Activated T-cell treated with anti-CD3 and anti-CD28 coated beads for 48 hours (primary cell): ENCODE data around the gene CRIP1.

Experiments
- DNase-seq: peaks from one replicate; pipeline ENCODE4 v3.0.0-alpha.2; 2020; ENCODE audit warnings: low read depth

CRIP1 gene

GRCh38 chr14:105507247-105507646, 20.6 kb downstream of the CRIP1 start:
- DNase-seq = no peak

- DNase-seq = no peak
Measured at GRCh38 chr14:105508069-105508468, 21.4 kb downstream of the CRIP1 start.

GRCh38 chr14:105508601-105509000, 21.9 kb downstream of the CRIP1 start:
- DNase-seq = no peak

GRCh38 chr14:105517096-105517495, 30.4 kb downstream of the CRIP1 start:
- no peak for DNase-seq

GRCh38 chr14:105519946-105520698, 33.4 kb downstream of the CRIP1 start:
- DNase-seq = no peak

- DNase-seq = no peak
Measured at GRCh38 chr14:105525326-105525725, 38.6 kb downstream of the CRIP1 start.

- DNase-seq = peak; percentile 49
Measured at GRCh38 chr14:105525861-105526775, 39.4 kb downstream of the CRIP1 start, which contains the start of gene TMEM121. TMEM121 (plus strand) TSS chr14:105526583; CDS start chr14:105528835, 2,252 bp downstream.

DNA sequence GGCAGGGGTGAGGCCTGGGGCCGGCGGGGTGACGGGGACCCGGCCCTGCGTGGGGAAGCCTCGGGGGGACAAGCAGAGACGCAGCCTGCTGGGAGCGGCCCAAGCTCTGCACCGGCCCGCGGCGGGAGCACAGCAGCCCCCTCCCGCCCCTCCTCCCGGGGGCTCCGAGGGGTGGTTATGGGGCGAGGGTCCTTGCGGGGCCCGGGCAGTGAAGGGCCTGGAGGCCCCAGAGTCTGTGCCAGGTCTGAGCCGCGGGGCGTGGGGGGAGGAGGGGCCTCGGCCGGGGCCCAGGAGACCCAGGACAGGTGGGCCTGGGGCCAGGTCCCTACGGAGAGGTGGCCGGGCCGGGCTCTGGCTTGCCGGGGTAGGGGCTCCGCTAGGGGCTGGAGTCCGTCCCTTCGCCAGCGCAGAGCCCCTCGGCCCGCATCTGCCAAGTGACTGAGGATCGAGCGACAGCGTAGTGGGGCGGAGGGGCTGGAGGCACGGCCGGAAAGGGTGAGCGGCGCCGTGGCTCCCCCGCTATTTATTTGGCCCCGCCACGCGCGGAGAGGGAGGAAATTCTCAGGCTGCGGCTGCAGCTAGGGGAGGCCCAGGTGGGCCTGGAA, 40.2 kb downstream of the CRIP1 start:
- DNase-seq = no peak

- no peak for DNase-seq
Measured at GRCh38 chr14:105527381-105527825, 40.7 kb downstream of the CRIP1 start.

DNA sequence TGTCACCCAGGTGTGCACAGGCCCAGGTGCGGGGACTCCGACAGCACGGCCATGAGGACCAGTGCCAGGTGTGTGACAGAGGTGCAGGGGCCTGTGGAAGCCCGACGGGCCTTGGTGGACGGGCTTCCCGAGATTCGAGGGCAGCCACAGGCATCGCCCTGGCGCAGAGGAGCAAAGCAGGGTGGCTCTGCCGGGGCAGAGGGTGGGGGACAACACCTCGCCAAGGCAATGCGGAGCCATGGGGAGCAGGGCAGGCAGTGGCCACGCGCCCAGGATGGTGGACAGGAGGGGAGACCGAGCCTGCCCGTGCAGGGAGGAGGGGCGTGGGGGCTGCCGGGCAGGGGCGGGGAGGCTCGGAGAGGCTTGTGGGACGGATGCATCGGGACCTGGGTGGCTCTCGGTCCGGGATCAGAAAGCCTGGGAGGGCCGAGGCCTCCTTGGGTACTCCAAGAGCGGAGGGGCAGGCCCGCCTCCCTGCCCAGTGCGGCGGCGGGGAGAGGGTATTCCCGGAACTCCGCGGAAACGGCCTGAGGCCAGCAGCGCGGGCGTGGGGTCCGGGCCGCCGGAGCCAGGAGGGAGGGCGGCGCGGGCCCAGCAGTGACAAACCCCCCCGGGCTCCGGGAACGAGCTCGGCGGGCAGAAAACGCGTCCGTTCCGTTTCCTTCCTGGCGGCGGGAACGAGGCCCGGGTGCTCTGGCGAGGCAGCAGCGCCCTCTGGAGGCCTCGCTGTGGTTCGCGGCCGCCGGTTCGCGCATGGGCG, 41.3 kb downstream of the CRIP1 start:
- DNase-seq = peak; percentile 82

- peak; percentile 61 for DNase-seq
Measured at GRCh38 chr14:105528586-105529318, 42.1 kb downstream of the CRIP1 start.

GRCh38 chr14:105529319-105529568, 42.6 kb downstream of the CRIP1 start:
- no peak for DNase-seq

- DNase-seq = peak; percentile 52
Measured at GRCh38 chr14:105529569-105530284, 43.0 kb downstream of the CRIP1 start.

- DNase-seq = no peak
Measured at GRCh38 chr14:105530285-105531087, 43.8 kb downstream of the CRIP1 start.

DNA sequence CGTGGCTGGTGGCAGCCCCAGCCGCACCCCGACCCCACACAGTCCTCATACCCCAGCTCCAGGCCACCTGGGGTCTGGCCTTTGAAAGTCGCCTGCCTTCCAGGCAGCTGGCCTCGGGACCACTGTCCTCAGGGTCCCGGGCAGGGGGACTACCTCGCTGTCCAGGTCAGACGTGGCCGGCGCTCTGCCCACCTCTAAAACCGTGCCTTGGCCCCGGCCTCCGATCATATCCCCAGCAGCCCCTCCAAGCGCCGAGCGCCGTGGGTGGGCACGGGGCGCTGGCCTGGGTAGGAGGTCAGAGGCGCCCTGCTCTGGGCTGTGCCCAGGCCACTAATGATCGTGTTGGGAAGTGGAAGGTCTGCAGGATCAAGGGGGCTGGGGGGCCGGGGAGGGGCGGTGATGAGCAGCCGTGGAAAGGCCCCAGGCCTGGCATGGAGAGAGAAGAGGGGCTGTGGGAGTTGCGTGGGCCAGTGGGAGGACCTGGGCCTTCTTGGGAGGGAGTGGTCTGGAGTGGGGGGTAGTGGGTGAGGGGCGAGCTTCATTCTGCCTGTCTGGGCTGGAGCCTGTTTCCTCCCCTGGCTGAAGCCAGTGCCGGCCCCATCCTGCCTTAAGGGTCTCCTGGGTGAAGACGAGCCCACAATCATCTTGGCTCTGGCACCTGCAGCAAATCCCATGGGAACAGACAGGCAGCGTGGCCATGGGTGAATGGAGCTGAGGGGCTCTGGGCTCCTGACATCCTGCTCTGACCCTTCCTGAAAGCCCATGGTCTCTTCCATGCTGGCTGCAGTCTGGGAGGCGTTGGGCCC, 44.6 kb downstream of the CRIP1 start:
- DNase-seq = no peak

GRCh38 chr14:105531894-105532623, 45.4 kb downstream of the CRIP1 start:
- no peak for DNase-seq

DNA sequence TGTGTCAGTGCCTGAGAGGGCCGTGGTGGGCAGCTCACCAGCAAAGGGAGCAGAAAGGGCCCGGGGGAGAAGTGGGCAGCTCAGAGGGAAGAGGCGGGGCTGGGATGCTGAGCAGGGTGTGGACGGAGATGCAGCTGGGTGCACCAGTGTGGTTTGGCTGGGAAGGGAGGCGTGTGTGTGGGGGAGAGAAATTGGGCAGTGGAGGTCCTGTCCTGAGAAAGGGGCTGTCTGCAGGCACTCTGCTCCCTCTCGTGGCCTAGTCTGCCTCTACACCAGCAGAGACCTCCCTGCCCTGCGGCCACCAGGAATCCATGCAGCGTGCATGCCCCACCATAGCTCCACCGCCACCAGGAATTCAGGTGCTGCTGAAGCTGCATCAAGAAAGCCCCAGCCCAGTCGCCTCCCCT, 46.1 kb downstream of the CRIP1 start:
- DNase-seq = no peak

DNA sequence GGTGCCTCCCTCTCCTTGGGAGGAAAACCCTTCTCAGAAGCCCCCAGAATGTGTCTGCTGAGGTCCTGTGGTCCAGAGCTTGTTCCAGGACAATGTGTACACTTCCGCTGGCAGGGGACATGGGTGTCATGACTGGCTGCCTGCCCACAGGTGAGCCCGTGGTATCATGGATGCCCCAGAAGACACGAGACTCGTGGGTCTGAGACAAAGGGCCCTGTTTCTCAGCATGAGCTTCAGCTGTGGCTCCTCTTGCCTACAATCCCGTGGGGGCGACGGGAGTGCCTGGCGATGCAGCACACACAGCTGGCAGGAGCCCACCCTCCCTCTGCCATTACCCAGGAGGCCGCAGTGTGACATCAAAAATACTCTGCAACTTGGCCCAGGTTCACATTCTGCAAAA, 46.7 kb downstream of the CRIP1 start:
- DNase-seq = no peak
